Astrocyte (in vitro differentiated cells and primary cell): ENCODE results near the gene NLRP4. TPM values are rescaled to one million over a fixed set of nuclear protein-coding genes. Genes with fewer than 3 reads are reported as not detected.

Experiments used
- DNase-seq: peaks from one replicate; pipeline ENCODE4 v3.0.0-alpha.2; 2010; ENCODE audit warnings: low read depth
- FAIRE-seq: peaks from 2 replicates; lab custom pipeline; 2011; peaks lifted over from hg19 to GRCh38; lab: Jason Lieb, UNC
- H2AFZ ChIP-seq: 2 replicates; pipeline ENCODE4 v1.6.0; 2012; ENCODE audit warnings: low read depth, low read length, inconsistent platforms
- H3K27ac ChIP-seq: 2 replicates; pipeline ENCODE4 v1.5.1; 2011; ENCODE audit warnings: low read depth, low read length, inconsistent platforms
- H3K27me3 ChIP-seq: 2 replicates; pipeline ENCODE4 v1.6.0; 2011; ENCODE audit warnings: low read length, inconsistent platforms; ENCODE audit not compliant: insufficient read depth
- H3K36me3 ChIP-seq: 2 replicates; pipeline ENCODE4 v1.5.1; 2011; ENCODE audit warnings: low read length, inconsistent platforms; ENCODE audit not compliant: insufficient read depth
- H3K4me1 ChIP-seq: 2 replicates; pipeline ENCODE4 v1.5.1; 2011; ENCODE audit warnings: low read length, inconsistent platforms; ENCODE audit not compliant: insufficient read depth
- H3K4me2 ChIP-seq: 2 replicates; pipeline ENCODE4 v1.6.0; 2012; ENCODE audit warnings: low read length, inconsistent platforms
- H3K4me3 ChIP-seq: 2 replicates; pipeline ENCODE4 v1.5.1; 2011; ENCODE audit warnings: low read depth, mild to moderate bottlenecking, low read length, inconsistent platforms; ENCODE audit not compliant: insufficient read depth
- H3K79me2 ChIP-seq: 2 replicates; pipeline ENCODE4 v1.6.0; 2012; ENCODE audit warnings: mild to moderate bottlenecking, low read length, inconsistent platforms; ENCODE audit not compliant: insufficient read depth
- H3K9ac ChIP-seq: 2 replicates; pipeline ENCODE4 v1.6.0; 2012; ENCODE audit warnings: mild to moderate bottlenecking, low read length, inconsistent platforms
- H3K9me3 ChIP-seq: 2 replicates; pipeline ENCODE4 v1.5.1; 2012; ENCODE audit warnings: low read depth, mild to moderate bottlenecking, low read length, inconsistent platforms; ENCODE audit not compliant: insufficient read depth
- H4K20me1 ChIP-seq: 2 replicates; pipeline ENCODE4 v1.6.0; 2012; ENCODE audit warnings: low read length, inconsistent platforms; ENCODE audit not compliant: insufficient read depth
- H3K27ac Mint-ChIP-seq: one replicate; pipeline ENCODE4 v1.8.0; 2021; ENCODE audit warnings: mild to moderate bottlenecking, mixed read lengths; ENCODE audit not compliant: unreplicated experiment
- H3K27me3 Mint-ChIP-seq: one replicate; pipeline ENCODE4 v1.8.0; 2021; ENCODE audit warnings: low read depth, mixed read lengths; ENCODE audit not compliant: unreplicated experiment
- H3K36me3 Mint-ChIP-seq: one replicate; pipeline ENCODE4 v1.8.0; 2021; ENCODE audit warnings: low read depth, mixed read lengths; ENCODE audit not compliant: unreplicated experiment
- H3K4me1 Mint-ChIP-seq: one replicate; pipeline ENCODE4 v1.8.0; 2021; ENCODE audit warnings: low read depth, mixed read lengths; ENCODE audit not compliant: unreplicated experiment
- H3K4me3 Mint-ChIP-seq: one replicate; pipeline ENCODE4 v1.8.0; 2021; ENCODE audit warnings: mild to moderate bottlenecking, moderate library complexity, mixed read lengths; ENCODE audit not compliant: unreplicated experiment
- H3K9me3 Mint-ChIP-seq: one replicate; pipeline ENCODE4 v1.8.0; 2021; ENCODE audit warnings: mild to moderate bottlenecking, mixed read lengths; ENCODE audit not compliant: unreplicated experiment
- CTCF ChIP-seq: IDR thresholded peaks from 2 replicates; pipeline ENCODE4 v1.5.1; 2011; ENCODE audit warnings: low read depth, mild to moderate bottlenecking, inconsistent platforms, low read length, moderate library complexity; ENCODE audit not compliant: insufficient read depth
- EZH2 ChIP-seq: IDR thresholded peaks from 2 replicates; pipeline ENCODE4 v1.6.1; 2012; ENCODE audit warnings: mild to moderate bottlenecking, low read length, inconsistent platforms; ENCODE audit not compliant: insufficient read depth
- total RNA-seq: library from RNA; stranded (reverse); gene quantifications from 2 replicates; pipeline ENCODE4 v1.2.1, GENCODE V29; 2021

The NLRP4 gene
- total RNA-seq, 1 donor from 2014 or later: not detected

- no peak overlapping the region for H3K27ac Mint-ChIP-seq
- no peaks in the 10 kb centered on the region for H3K4me1 Mint-ChIP-seq
- Histone ChIP-seq H3K79me2 (no peaks in the 10 kb centered on the region), H4K20me1 (no peaks in the 10 kb centered on the region), H3K27me3 (no peaks in the 10 kb centered on the region), H3K36me3 (no peaks in the 10 kb centered on the region), H3K4me2 (no peak overlapping the region), H3K9ac (no peak overlapping the region), H3K9me3 (peaks cover 9% of the 10 kb centered on the region), H3K4me1 (no peaks in the 10 kb centered on the region), H3K4me3 (no peak overlapping the region), H2AFZ (no peak overlapping the region), H3K27ac (no peak overlapping the region)
- FAIRE-seq: no peak
- H3K9me3 Mint-ChIP-seq: peaks cover 16% of the 10 kb centered on the region
- H3K27me3 Mint-ChIP-seq: no peaks in the 10 kb centered on the region
- no peak for TF ChIP-seq CTCF
- no peak for TF ChIP-seq EZH2
- no peaks in the 10 kb centered on the region for H3K36me3 Mint-ChIP-seq
- no peak for DNase-seq
- no peak overlapping the region for H3K4me3 Mint-ChIP-seq
Measured at GRCh38 chr19:55809381-55810058, 26.8 kb upstream of the NLRP4 start.

DNA sequence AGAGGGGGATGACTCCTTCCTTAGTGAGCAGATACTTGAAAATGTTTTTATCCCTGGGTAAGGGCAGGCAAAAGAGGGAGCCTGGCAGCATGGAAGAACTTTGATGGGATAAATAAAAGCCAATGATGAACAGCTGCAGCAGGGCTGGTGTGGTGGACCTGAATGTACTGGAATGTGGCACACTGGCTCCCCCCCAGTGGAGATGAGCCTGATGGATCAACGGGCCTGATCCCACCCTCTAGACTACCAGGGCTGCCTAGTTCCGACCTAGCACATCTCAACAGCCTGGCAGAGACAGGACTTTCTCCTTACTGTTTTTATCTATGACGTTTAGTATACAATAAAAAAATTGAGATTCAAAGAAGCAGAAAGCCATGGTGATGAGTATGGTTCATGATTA is 25.0 kb upstream of the NLRP4 start:
- Mint-ChIP-seq H3K9me3 (peaks cover 19% of the 10 kb centered on the region), H3K27me3 (no peaks in the 10 kb centered on the region), H3K36me3 (no peaks in the 10 kb centered on the region), H3K27ac (no peak overlapping the region), H3K4me3 (no peak overlapping the region), H3K4me1 (no peaks in the 10 kb centered on the region)
- no peaks in the 10 kb centered on the region for H3K27me3 ChIP-seq
- H3K4me1 ChIP-seq: no peaks in the 10 kb centered on the region
- H3K9me3 ChIP-seq: peaks cover 12% of the 10 kb centered on the region
- H3K4me2 ChIP-seq: no peak overlapping the region
- H3K9ac ChIP-seq: no peak overlapping the region
- no peaks in the 10 kb centered on the region for H3K79me2 ChIP-seq
- no peaks in the 10 kb centered on the region for H4K20me1 ChIP-seq
- H2AFZ ChIP-seq: no peak overlapping the region
- no peak for FAIRE-seq
- H3K27ac ChIP-seq: no peak overlapping the region
- TF ChIP-seq EZH2 (no peak), CTCF (no peak)
- H3K4me3 ChIP-seq: no peak overlapping the region
- H3K36me3 ChIP-seq: no peaks in the 10 kb centered on the region
- no peak for DNase-seq

- H3K4me3 Mint-ChIP-seq: no peak overlapping the region
- H3K9me3 ChIP-seq: peaks cover 12% of the 10 kb centered on the region
- no peak for FAIRE-seq
- H3K9ac ChIP-seq: no peak overlapping the region
- H3K79me2 ChIP-seq: no peaks in the 10 kb centered on the region
- no peaks in the 10 kb centered on the region for H4K20me1 ChIP-seq
- no peak for DNase-seq
- H3K4me2 ChIP-seq: no peak overlapping the region
- H3K4me1 Mint-ChIP-seq: no peaks in the 10 kb centered on the region
- no peaks in the 10 kb centered on the region for H3K4me1 ChIP-seq
- H3K36me3 ChIP-seq: no peaks in the 10 kb centered on the region
- H3K36me3 Mint-ChIP-seq: no peaks in the 10 kb centered on the region
- H3K27me3 Mint-ChIP-seq: no peaks in the 10 kb centered on the region
- H3K27ac Mint-ChIP-seq: no peak overlapping the region
- TF ChIP-seq EZH2 (no peak), CTCF (no peak)
- H3K27me3 ChIP-seq: no peaks in the 10 kb centered on the region
- H3K9me3 Mint-ChIP-seq: peaks cover 11% of the 10 kb centered on the region
- no peak overlapping the region for H3K4me3 ChIP-seq
- no peak overlapping the region for H2AFZ ChIP-seq
- no peak overlapping the region for H3K27ac ChIP-seq
Measured at GRCh38 chr19:55812449-55812848, 23.9 kb upstream of the NLRP4 start.
